RKO (cell line): ENCODE results near the gene CRAT.

Experiments
- DNase-seq: peaks from one replicate; pipeline ENCODE4 v3.0.0-alpha.2; 2016; ENCODE audit warnings: low spot score

The CRAT gene

GRCh38 chr9:129063061-129063460 is 47.5 kb downstream of the CRAT start:
- DNase-seq = no peak

- DNase-seq = no peak
These were observed 49.6 kb downstream of the CRAT start for GRCh38 chr9:129060991-129061390.

GRCh38 chr9:129059796-129060785 is 50.5 kb downstream of the CRAT start:
- DNase-seq = no peak

GRCh38 chr9:129058965-129059795 is 51.4 kb downstream of the CRAT start:
- peak; percentile 86 for DNase-seq

- DNase-seq = no peak
These were observed 56.3 kb downstream of the CRAT start for GRCh38 chr9:129054163-129054851.

- DNase-seq = no peak
These were observed 57.6 kb downstream of the CRAT start for GRCh38 chr9:129053020-129053419.

GRCh38 chr9:129052592-129052991 is 58.0 kb downstream of the CRAT start:
- no peak for DNase-seq
